Sciatic nerve (tissue), 2 donors: ENCODE data around the gene DOP1A. TPM values are rescaled to one million over a fixed set of nuclear protein-coding genes. Genes with fewer than 3 reads are reported as not detected.

Source experiments
- ATAC-seq: fragments of 200-7000 bp; cut with Tn5 transposase; one replicate; pipeline ENCODE4 v1.9.1; 2020; ENCODE audit warnings: mild to moderate bottlenecking, moderate library complexity
- DNase-seq: peaks from one replicate; pipeline ENCODE4 v3.0.0-alpha.2; 2020; ENCODE audit warnings: low spot score
- intact Hi-C: fragments of 100-400 bp; cut with DNase I; formaldehyde crosslinking; loops from one replicate; pipeline ENCODE4 v1.14.2; 2022
- total RNA-seq: library from RNA; stranded (reverse); fragmentation: NEBNext Ultra II Directional; extraction: Animal tissue kit (Norgen Biotek cat#: 25700); gene quantifications from one replicate; pipeline ENCODE4 v1.2.1, GENCODE V29; 2021
- donor health status: DM: no; HTN: no; CAD: no.
- donor health status: DM: no; HTN: no; CAD: no.

Gene DOP1A
- 42.7 TPM for total RNA-seq

GRCh38 chr6:83067448-83068439, at the start of gene DOP1A:
TSS of gene DOP1A (plus strand) at chr6:83067671. CDS start at chr6:83096978, 29,307 bp downstream.
- intact Hi-C loops = loop anchor here (5.0 kb wide), 1 partner anchor 150 kb away; no protein-coding TSS in a partner anchor
- DNase-seq (peak; percentile 98), ATAC-seq (peak; percentile 96)

GRCh38 chr6:83019741-83020140, 47.7 kb upstream of the DOP1A start:
- ATAC-seq (no peak), DNase-seq (no peak)
- intact Hi-C loops = no loop called here

- DNase-seq (no peak), ATAC-seq (no peak)
- intact Hi-C loops = no loop called here
Observed at GRCh38 chr6:83031689-83032088, 35.8 kb upstream of the DOP1A start.

GRCh38 chr6:83038246-83038645, 29.2 kb upstream of the DOP1A start:
- intact Hi-C loops = no loop called here
- DNase-seq = no peak
- ATAC-seq = no peak

GRCh38 chr6:83042467-83043053, 24.9 kb upstream of the DOP1A start:
- ATAC-seq (no peak), DNase-seq (no peak)
- intact Hi-C loops = no loop called here

- intact Hi-C loops = no loop called here
- no peak for DNase-seq
- no peak for ATAC-seq
Observed at GRCh38 chr6:83044091-83044768, 23.2 kb upstream of the DOP1A start.

- intact Hi-C loops = no loop called here
- ATAC-seq (no peak), DNase-seq (no peak)
Observed at GRCh38 chr6:83047065-83047754, 20.3 kb upstream of the DOP1A start.

- intact Hi-C loops = loop anchor here (10.0 kb wide), 1 partner anchor 787 kb away; no protein-coding TSS in a partner anchor
- no peak for DNase-seq
- no peak for ATAC-seq
Observed at GRCh38 chr6:83051377-83052172, 15.9 kb upstream of the DOP1A start.

GRCh38 chr6:83053678-83054077, 13.8 kb upstream of the DOP1A start:
- DNase-seq = no peak
- no peak for ATAC-seq
- intact Hi-C loops = loop anchor here (10.0 kb wide), 1 partner anchor 789 kb away; no protein-coding TSS in a partner anchor

- DNase-seq (peak; percentile 61), ATAC-seq (peak; percentile 64)
- intact Hi-C loops = loop anchor here (10.0 kb wide), 1 partner anchor 791 kb away; no protein-coding TSS in a partner anchor
Observed at GRCh38 chr6:83055366-83055964, 12.0 kb upstream of the DOP1A start.

GRCh38 chr6:83057705-83058321, 9.7 kb upstream of the DOP1A start:
- ATAC-seq (peak; percentile 55), DNase-seq (no peak)
- intact Hi-C loops = loop anchor here (10.0 kb wide), 1 partner anchor 793 kb away; no protein-coding TSS in a partner anchor

GRCh38 chr6:83061190-83061589, 6.3 kb upstream of the DOP1A start:
- no peak for ATAC-seq
- intact Hi-C loops = no loop called here

GRCh38 chr6:83062225-83062624, 5.2 kb upstream of the DOP1A start:
- intact Hi-C loops = no loop called here
- no peak for DNase-seq
- no peak for ATAC-seq

More at GRCh38 chr6:83061190-83061589, 6.3 kb upstream of the DOP1A start:
- no peak for DNase-seq

GRCh38 chr6:83065511-83066192, 1.8 kb upstream of the DOP1A start, which contains the start of gene UBE3D:
TSS of gene UBE3D (minus strand) at chr6:83065841. CDS start at chr6:83065718, 123 bp downstream.
- DNase-seq (peak; percentile 94), ATAC-seq (peak; percentile 93)
- intact Hi-C loops = loop anchor here (5.0 kb wide), 1 partner anchor 152 kb away; no protein-coding TSS in a partner anchor

- DNase-seq = no peak
- no peak for ATAC-seq
- intact Hi-C loops = loop anchor here (5.0 kb wide), 1 partner anchor 149 kb away; no protein-coding TSS in a partner anchor
Observed at GRCh38 chr6:83068616-83069015, 1.1 kb downstream of the DOP1A start.

GRCh38 chr6:83069633-83070032, 2.2 kb downstream of the DOP1A start:
- DNase-seq = no peak
- intact Hi-C loops = loop anchor here (5.0 kb wide), 1 partner anchor 148 kb away; no protein-coding TSS in a partner anchor
- no peak for ATAC-seq
